H1 (cell line): Measurements from ENCODE around the gene PHF1.

Source experiments
- PHF8 ChIP-seq: fragments of 200-600 bp; sonication (generic); conservative IDR thresholded peaks from 2 replicates; pipeline ENCODE4 v1.7.1; 2012; ENCODE audit warnings: low read depth, mild to moderate bottlenecking, inconsistent platforms, low read length, moderate library complexity
- RAD21 ChIP-seq, 2 experiments: IDR thresholded peaks in 1 of 2; conservative IDR thresholded peaks in 1 of 2; 2 replicates each; pipeline ENCODE4 v1.6.1; 2011; ENCODE audit warnings: low read depth in 2 of 2, low read length in 2 of 2, improper control_type of control experiment in 1 of 2, inconsistent platforms in 1 of 2, mild to moderate bottlenecking in 1 of 2, moderate library complexity in 1 of 2
- SP2 ChIP-seq: IDR thresholded peaks from 2 replicates; pipeline ENCODE4 v1.6.1; 2012; ENCODE audit warnings: mild to moderate bottlenecking, low read length, inconsistent platforms
- TF ChIP-seq, protein P1 (sequence below), 3 experiments: IDR thresholded peaks; 1 replicate in 2 of 3; 2 replicates in 1 of 3; pipeline versions ENCODE4 v1.5.1 to v1.6.1; 2011; ENCODE audit warnings: low read length in 3 of 3, mild to moderate bottlenecking in 3 of 3, inconsistent platforms in 2 of 3, low read depth in 1 of 3, moderate library complexity in 1 of 3; ENCODE audit not compliant: insufficient read depth in 1 of 3; ENCODE audit errors: control extremely low read depth in 1 of 3

GRCh38 chr6:33392979-33393378 lies 17.8 kb upstream of the PHF1 start:
- no peak for TF ChIP-seq RAD21 (IDR thresholded peaks at IDR 0.05 in 1 of 2, conservative IDR thresholded peaks at IDR 0.05 in 1 of 2; ENCODE audit: low read depth in 2 of 2, low read length in 2 of 2)
- TF ChIP-seq, protein P1, sequence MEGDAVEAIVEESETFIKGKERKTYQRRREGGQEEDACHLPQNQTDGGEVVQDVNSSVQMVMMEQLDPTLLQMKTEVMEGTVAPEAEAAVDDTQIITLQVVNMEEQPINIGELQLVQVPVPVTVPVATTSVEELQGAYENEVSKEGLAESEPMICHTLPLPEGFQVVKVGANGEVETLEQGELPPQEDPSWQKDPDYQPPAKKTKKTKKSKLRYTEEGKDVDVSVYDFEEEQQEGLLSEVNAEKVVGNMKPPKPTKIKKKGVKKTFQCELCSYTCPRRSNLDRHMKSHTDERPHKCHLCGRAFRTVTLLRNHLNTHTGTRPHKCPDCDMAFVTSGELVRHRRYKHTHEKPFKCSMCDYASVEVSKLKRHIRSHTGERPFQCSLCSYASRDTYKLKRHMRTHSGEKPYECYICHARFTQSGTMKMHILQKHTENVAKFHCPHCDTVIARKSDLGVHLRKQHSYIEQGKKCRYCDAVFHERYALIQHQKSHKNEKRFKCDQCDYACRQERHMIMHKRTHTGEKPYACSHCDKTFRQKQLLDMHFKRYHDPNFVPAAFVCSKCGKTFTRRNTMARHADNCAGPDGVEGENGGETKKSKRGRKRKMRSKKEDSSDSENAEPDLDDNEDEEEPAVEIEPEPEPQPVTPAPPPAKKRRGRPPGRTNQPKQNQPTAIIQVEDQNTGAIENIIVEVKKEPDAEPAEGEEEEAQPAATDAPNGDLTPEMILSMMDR (IDR thresholded peaks at IDR 0.05; ENCODE audit: control extremely low read depth in 1 of 3, insufficient read depth in 1 of 3, low read depth in 1 of 3, low read length in 3 of 3), result no peak
- no peak for TF ChIP-seq PHF8
- TF ChIP-seq SP2, result no peak
